Stimulated activated naive B cell treated with anti-CD40 and anti-IgM and Interleukin-4, amounts not matched to agents 10 μg/mL and 1 μg/mL and 100 μg/mL, for 72 hours (primary cell): ENCODE data around the gene PATL1.
A peak's percentile ranks its signal among the peaks of the same experiment; 100 is the strongest.
"Not testable (repeated sequence)": the region's sequence is repeated elsewhere in the genome, so short reads cannot be mapped to it uniquely, and the experiment has no call there.

Source experiments
- ATAC-seq, 2 donors: fragments of 150-1000 bp; cut with Tn5 transposase; replicated peaks; 2 replicates each; pipeline ENCODE4 v1.10.0; 2021; ENCODE audit warnings: moderate library complexity in 1 of 2
- DNase-seq: peaks from one replicate; pipeline ENCODE4 v3.0.0; 2021
- H3K27ac Mint-ChIP-seq: one replicate; pipeline ENCODE4 v1.8.0; 2022; ENCODE audit warnings: mild to moderate bottlenecking, mixed read lengths
- H3K27me3 Mint-ChIP-seq, 2 donors: one replicate each; pipeline ENCODE4 v1.8.0; 2022; ENCODE audit warnings: mixed read lengths in 2 of 2
- H3K36me3 Mint-ChIP-seq, 2 donors: one replicate each; pipeline ENCODE4 v1.8.0; 2022; ENCODE audit warnings: mixed read lengths in 2 of 2, mild to moderate bottlenecking in 1 of 2
- H3K4me1 Mint-ChIP-seq, 2 donors: one replicate each; pipeline ENCODE4 v1.8.0; 2022; ENCODE audit warnings: mixed read lengths in 2 of 2, mild to moderate bottlenecking in 1 of 2
- H3K4me3 Mint-ChIP-seq, 2 donors: one replicate each; pipeline ENCODE4 v1.8.0; 2022; ENCODE audit warnings: mild to moderate bottlenecking in 2 of 2, mixed read lengths in 2 of 2, moderate library complexity in 1 of 2
- H3K9me3 Mint-ChIP-seq, 2 donors: one replicate each; pipeline ENCODE4 v1.8.0; 2022; ENCODE audit warnings: mixed read lengths in 2 of 2, mild to moderate bottlenecking in 1 of 2

Gene PATL1

GRCh38 chr11:59689015-59689414, 20.2 kb upstream of the PATL1 start:
- no peak overlapping the region for H3K27ac Mint-ChIP-seq
- no peak overlapping the region for H3K4me3 Mint-ChIP-seq
- H3K27me3 Mint-ChIP-seq, result peaks cover 26 to 45% of the 10 kb centered on the region in 2 donors
- no peak for DNase-seq
- peaks cover 13 to 23% of the 10 kb centered on the region in 2 donors for H3K9me3 Mint-ChIP-seq
- peaks cover 1 to 9% of the 10 kb centered on the region in 2 donors for H3K36me3 Mint-ChIP-seq
- peaks cover 0 to 1% of the 10 kb centered on the region in 2 donors for H3K4me1 Mint-ChIP-seq
- ATAC-seq, result no peak

GRCh38 chr11:59681260-59681725, 12.5 kb upstream of the PATL1 start:
- ATAC-seq, H3K4me3 Mint-ChIP-seq, H3K4me1 Mint-ChIP-seq, H3K27ac Mint-ChIP-seq, DNase-seq, H3K36me3 Mint-ChIP-seq, H3K9me3 Mint-ChIP-seq: not testable (repeated sequence)
- peaks cover 12 to 22% of the 10 kb centered on the region in 2 donors for H3K27me3 Mint-ChIP-seq

GRCh38 chr11:59680287-59681154, 11.7 kb upstream of the PATL1 start:
- peak; percentile 88 to 91 for ATAC-seq
- peak; percentile 39 for DNase-seq
- Mint-ChIP-seq H3K27me3 (peaks cover 12 to 17% of the 10 kb centered on the region in 2 donors), H3K9me3 (peaks cover 0 to under 1% of the 10 kb centered on the region in 2 donors), H3K27ac (no peak overlapping the region), H3K36me3 (no peaks in the 10 kb centered on the region), H3K4me1 (no peaks in the 10 kb centered on the region), H3K4me3 (no peak overlapping the region)

- Mint-ChIP-seq H3K27me3 (peaks cover 10 to 11% of the 10 kb centered on the region in 2 donors), H3K4me3 (no peak overlapping the region), H3K27ac (no peak overlapping the region), H3K4me1 (no peaks in the 10 kb centered on the region), H3K36me3 (no peaks in the 10 kb centered on the region), H3K9me3 (no peaks in the 10 kb centered on the region)
- DNase-seq, result no peak
- ATAC-seq, result peak; percentile 82 to 84
These were observed 10.5 kb upstream of the PATL1 start for GRCh38 chr11:59679347-59679746.

- H3K9me3 Mint-ChIP-seq, result no peaks in the 10 kb centered on the region
- H3K27ac Mint-ChIP-seq, result no peak overlapping the region
- DNase-seq (no peak), ATAC-seq (no peak)
- no peak overlapping the region for H3K4me3 Mint-ChIP-seq
- no peaks in the 10 kb centered on the region for H3K4me1 Mint-ChIP-seq
- no peaks in the 10 kb centered on the region for H3K36me3 Mint-ChIP-seq
- peaks cover 6 to 8% of the 10 kb centered on the region in 2 donors for H3K27me3 Mint-ChIP-seq
These were observed 10.0 kb upstream of the PATL1 start for GRCh38 chr11:59678813-59679165.

- ATAC-seq, result no peak
- H3K27me3 Mint-ChIP-seq, result peaks cover 2 to 4% of the 10 kb centered on the region in 2 donors
- no peak overlapping the region for H3K27ac Mint-ChIP-seq
- H3K36me3 Mint-ChIP-seq, result no peaks in the 10 kb centered on the region
- no peak for DNase-seq
- H3K4me3 Mint-ChIP-seq, result no peak overlapping the region
- H3K4me1 Mint-ChIP-seq, result no peaks in the 10 kb centered on the region
- no peaks in the 10 kb centered on the region for H3K9me3 Mint-ChIP-seq
These were observed 9.4 kb upstream of the PATL1 start for GRCh38 chr11:59678118-59678812.

- H3K27ac Mint-ChIP-seq, result no peak overlapping the region
- peaks cover 0 to 3% of the 10 kb centered on the region in 2 donors for H3K27me3 Mint-ChIP-seq
- no peaks in the 10 kb centered on the region for H3K4me1 Mint-ChIP-seq
- DNase-seq (no peak), ATAC-seq (no peak)
- no peaks in the 10 kb centered on the region for H3K36me3 Mint-ChIP-seq
- no peaks in the 10 kb centered on the region for H3K9me3 Mint-ChIP-seq
- H3K4me3 Mint-ChIP-seq, result no peak overlapping the region
These were observed 7.4 kb upstream of the PATL1 start for GRCh38 chr11:59676205-59676604.

GRCh38 chr11:59674291-59674690, 5.5 kb upstream of the PATL1 start:
- DNase-seq (no peak), ATAC-seq (no peak)
- Mint-ChIP-seq H3K9me3 (no peaks in the 10 kb centered on the region), H3K27me3 (no peaks in the 10 kb centered on the region), H3K4me1 (peaks cover 4 to 9% of the 10 kb centered on the region in 2 donors), H3K36me3 (no peaks in the 10 kb centered on the region), H3K4me3 (no peak overlapping the region), H3K27ac (no peak overlapping the region)

GRCh38 chr11:59673291-59673690, 4.5 kb upstream of the PATL1 start:
- Mint-ChIP-seq H3K27ac (no peak overlapping the region), H3K4me1 (peaks cover 4 to 10% of the 10 kb centered on the region in 2 donors), H3K9me3 (no peaks in the 10 kb centered on the region), H3K36me3 (no peaks in the 10 kb centered on the region), H3K4me3 (no peak overlapping the region), H3K27me3 (no peaks in the 10 kb centered on the region)
- ATAC-seq, result no peak
- DNase-seq, result no peak

- ATAC-seq (no peak), DNase-seq (no peak)
- Mint-ChIP-seq H3K27me3 (no peaks in the 10 kb centered on the region), H3K4me3 (no peak overlapping the region), H3K4me1 (peaks cover 17 to 28% of the 10 kb centered on the region in 2 donors), H3K36me3 (peaks cover 6 to 7% of the 10 kb centered on the region in 2 donors), H3K27ac (no peak overlapping the region), H3K9me3 (no peaks in the 10 kb centered on the region)
These were observed 2.6 kb upstream of the PATL1 start for GRCh38 chr11:59671471-59671870.

- Mint-ChIP-seq H3K27me3 (no peaks in the 10 kb centered on the region), H3K9me3 (no peaks in the 10 kb centered on the region), H3K4me1 (peaks cover 20 to 38% of the 10 kb centered on the region in 2 donors), H3K27ac (peak overlapping the region; percentile 99), H3K36me3 (peaks cover 15% of the 10 kb centered on the region in 2 donors), H3K4me3 (peak overlapping the region; percentile 97 to 98)
- no peak for DNase-seq
- ATAC-seq, result no peak
These were observed 773 bp upstream of the PATL1 start for GRCh38 chr11:59669611-59670009.

- peaks cover 20 to 45% of the 10 kb centered on the region in 2 donors for H3K4me1 Mint-ChIP-seq
These were observed 468 bp downstream of the PATL1 start for GRCh38 chr11:59668188-59668949.

GRCh38 chr11:59667812-59668187, 1.0 kb downstream of the PATL1 start:
- H3K27ac Mint-ChIP-seq, result peak overlapping the region; percentile 98
- no peak for DNase-seq
- H3K36me3 Mint-ChIP-seq, result peaks cover 17 to 19% of the 10 kb centered on the region in 2 donors
- no peaks in the 10 kb centered on the region for H3K27me3 Mint-ChIP-seq
- no peak for ATAC-seq
- peaks cover 20 to 45% of the 10 kb centered on the region in 2 donors for H3K4me1 Mint-ChIP-seq
- H3K9me3 Mint-ChIP-seq, result no peaks in the 10 kb centered on the region
- peak overlapping the region; percentile 93 for H3K4me3 Mint-ChIP-seq

More at GRCh38 chr11:59668188-59668949, 468 bp downstream of the PATL1 start:
- DNase-seq, result peak; percentile 42
- peak; percentile 40 to 45 for ATAC-seq
- H3K27ac Mint-ChIP-seq, result peak overlapping the region; percentile 98
- peaks cover 17 to 19% of the 10 kb centered on the region in 2 donors for H3K36me3 Mint-ChIP-seq
- H3K4me3 Mint-ChIP-seq, result peak overlapping the region; percentile 93
- H3K9me3 Mint-ChIP-seq, result no peaks in the 10 kb centered on the region
- no peaks in the 10 kb centered on the region for H3K27me3 Mint-ChIP-seq

- ATAC-seq (no peak), DNase-seq (no peak)
- peaks cover 17 to 19% of the 10 kb centered on the region in 2 donors for H3K36me3 Mint-ChIP-seq
- no peaks in the 10 kb centered on the region for H3K27me3 Mint-ChIP-seq
- H3K4me3 Mint-ChIP-seq, result peak overlapping the region; percentile 93
- H3K9me3 Mint-ChIP-seq, result no peaks in the 10 kb centered on the region
- peaks cover 20 to 45% of the 10 kb centered on the region in 2 donors for H3K4me1 Mint-ChIP-seq
- H3K27ac Mint-ChIP-seq, result peak overlapping the region; percentile 33
These were observed 1.9 kb downstream of the PATL1 start for GRCh38 chr11:59666969-59667368.
